LNCaP clone FGC (cell line): Measurements from ENCODE around the gene ASPDH.
"Not testable (repeated sequence)": the region's sequence is repeated elsewhere in the genome, so short reads cannot be mapped to it uniquely, and the experiment has no call there.

Experiments used
- DNase-seq: peaks from one replicate; pipeline ENCODE4 v3.0.0-alpha.2; 2011; ENCODE audit warnings: low read depth
- H3K4me3 ChIP-seq: 2 replicates; pipeline ENCODE4 v1.5.1; 2011; ENCODE audit warnings: mild to moderate bottlenecking, low read depth, low read length, control low read depth
- CTCF ChIP-seq: IDR thresholded peaks from 2 replicates; pipeline ENCODE4 v1.5.1; 2012; ENCODE audit warnings: mild to moderate bottlenecking; ENCODE audit not compliant: control insufficient read depth, insufficient read depth; ENCODE audit errors: extremely low read depth

Gene ASPDH

GRCh38 chr19:50476224-50476906 is 37.3 kb downstream of the ASPDH start, which contains the start of the genes EMC10 and GARIN5A:
Gene EMC10 (plus strand): TSS chr19:50476507. CDS start chr19:50476545, 38 bp downstream.
Gene GARIN5A (minus strand): TSS chr19:50476848. CDS start chr19:50476388, 460 bp downstream.
- peak within 1 kb of the TSS; percentile 80 for H3K4me3 ChIP-seq
- no peak for TF ChIP-seq CTCF
- DNase-seq = peak; percentile 86

GRCh38 chr19:50475736-50476223 is 37.9 kb downstream of the ASPDH start:
- no peak overlapping the region for H3K4me3 ChIP-seq
- TF ChIP-seq CTCF = no peak

GRCh38 chr19:50475101-50475568 is 38.6 kb downstream of the ASPDH start:
- no peak for DNase-seq
- no peak overlapping the region for H3K4me3 ChIP-seq
- TF ChIP-seq CTCF = no peak

More at GRCh38 chr19:50475736-50476223, 37.9 kb downstream of the ASPDH start:
- no peak for DNase-seq

GRCh38 chr19:50473336-50473735 is 40.4 kb downstream of the ASPDH start:
- not testable (repeated sequence) for H3K4me3 ChIP-seq, DNase-seq

GRCh38 chr19:50468818-50469217 is 44.9 kb downstream of the ASPDH start:
- H3K4me3 ChIP-seq = no peak overlapping the region
- no peak for DNase-seq
- no peak for TF ChIP-seq CTCF

GRCh38 chr19:50467566-50467965 is 46.1 kb downstream of the ASPDH start:
- TF ChIP-seq CTCF = no peak
- no peak for DNase-seq
- no peak overlapping the region for H3K4me3 ChIP-seq

GRCh38 chr19:50466706-50467039 is 47.0 kb downstream of the ASPDH start:
- no peak for TF ChIP-seq CTCF
- no peak for DNase-seq
- no peak overlapping the region for H3K4me3 ChIP-seq
